NT2/D1 (cell line): ENCODE results near the gene TMF1.

Experiments used
- YY1 ChIP-seq: IDR thresholded peaks from 2 replicates; pipeline ENCODE4 v1.6.1; 2011; ENCODE audit not compliant: insufficient read length, insufficient read depth
- ZNF274 ChIP-seq: IDR thresholded peaks from 2 replicates; pipeline ENCODE4 v1.6.1; 2011; ENCODE audit warnings: mild to moderate bottlenecking, low read depth, low read length

DNA sequence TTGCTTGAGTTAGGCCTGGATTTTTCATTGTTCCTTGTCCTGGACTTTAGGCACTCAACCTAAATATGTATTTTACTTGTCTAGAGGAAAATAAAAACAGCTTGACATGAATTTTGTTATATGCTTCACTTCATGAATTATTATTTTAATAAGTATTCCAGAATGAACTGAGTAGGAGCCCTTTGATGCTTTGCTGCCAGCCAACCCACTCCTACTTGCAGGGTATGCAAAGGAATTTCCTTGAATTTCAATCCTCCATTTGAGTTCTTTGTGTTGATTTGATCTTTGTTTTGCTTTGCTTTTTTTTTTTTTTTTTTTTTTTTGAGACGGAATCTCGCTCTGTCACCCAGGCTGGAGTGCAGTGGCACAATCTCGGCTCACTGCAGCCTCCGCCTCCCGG, 44.2 kb upstream of the TMF1 start:
- no peak for TF ChIP-seq YY1
- TF ChIP-seq ZNF274, result no peak
